NT2/D1 (cell line): Measurements from ENCODE around the gene KCNC1.

Experiments
- YY1 ChIP-seq: IDR thresholded peaks from 2 replicates; pipeline ENCODE4 v1.6.1; 2011; ENCODE audit not compliant: insufficient read length, insufficient read depth
- ZNF274 ChIP-seq: IDR thresholded peaks from 2 replicates; pipeline ENCODE4 v1.6.1; 2011; ENCODE audit warnings: mild to moderate bottlenecking, low read depth, low read length

DNA sequence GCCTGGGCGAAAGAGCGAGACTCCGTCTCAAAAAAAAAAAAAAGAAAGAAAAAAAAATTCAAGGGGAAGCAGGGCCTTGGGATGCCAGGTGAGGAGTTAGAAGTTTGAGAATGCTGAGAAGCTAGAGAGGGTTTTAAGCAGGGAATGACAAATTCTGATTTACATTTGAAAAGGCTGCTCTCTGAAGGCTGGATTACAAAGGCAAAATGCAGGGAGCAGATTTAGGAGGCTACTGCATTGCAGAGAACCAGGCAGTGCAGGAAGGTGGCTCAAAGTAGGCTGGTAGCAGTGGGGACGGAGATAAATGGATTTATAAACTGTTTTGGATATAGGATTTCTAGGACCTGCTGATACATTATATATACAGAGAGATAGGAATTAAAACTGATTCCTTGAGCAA is 66.6 kb downstream of the KCNC1 start:
- TF ChIP-seq YY1 = no peak
- no peak for TF ChIP-seq ZNF274
